IMR-90 (cell line): ENCODE results near the gene ATG2A. TPM values are rescaled to one million over a fixed set of nuclear protein-coding genes. Genes with fewer than 3 reads are reported as not detected.

Source experiments
- ATAC-seq: fragments of 200-7000 bp; cut with Tn5 transposase; 2 replicates; pipeline ENCODE4 v1.9.1; 2020; ENCODE audit warnings: low read depth, mild to moderate bottlenecking, moderate library complexity
- BruUV-seq: library from RNA; stranded (reverse); fragments of 400-500 nt; replicated peaks from 2 replicates; lab custom pipeline; 2021; lab: Mats Ljungman, UMichigan
- CTCF ChIA-PET: fragments of 300-600 bp; formaldehyde crosslinking; extraction: SDS; loops from one replicate; lab custom pipeline; 2021; ENCODE audit warnings: antibody characterized with exemption; lab: Yijun Ruan, JAX
- POLR2A ChIA-PET: fragments of 300-600 bp; sonication (Branson Sonifier 250); formaldehyde crosslinking; loops from one replicate; lab custom pipeline; 2022; ENCODE audit warnings: antibody characterized with exemption; ENCODE audit not compliant: unreplicated experiment; lab: Charles Lee
- DNase-seq: peaks from one replicate; pipeline ENCODE4 v3.0.0; 2013
- H2AFZ ChIP-seq: replicated peaks from 2 replicates; pipeline ENCODE3; 2013; ENCODE audit warnings: low read length, mild to moderate bottlenecking; ENCODE audit not compliant: poor library complexity
- H2AK5ac ChIP-seq: 2 replicates; pipeline ENCODE4 v1.6.1; 2013; ENCODE audit warnings: low read depth, low read length, inconsistent platforms
- H2AK9ac ChIP-seq: replicated peaks from 2 replicates; pipeline ENCODE3; 2013; ENCODE audit warnings: mild to moderate bottlenecking, low read depth, low read length, moderate library complexity; ENCODE audit not compliant: poor library complexity
- H2BK120ac ChIP-seq: 2 replicates; pipeline ENCODE4 v1.6.1; 2013; ENCODE audit warnings: low read depth, low read length, inconsistent platforms
- H2BK15ac ChIP-seq: 3 replicates; pipeline ENCODE4 v1.6.1; 2013; ENCODE audit warnings: low read depth, low read length, inconsistent platforms
- H2BK20ac ChIP-seq: 2 replicates; pipeline ENCODE4 v1.6.1; 2013; ENCODE audit warnings: low read depth, mild to moderate bottlenecking, inconsistent platforms, low read length, moderate library complexity
- H2BK5ac ChIP-seq: 2 replicates; pipeline ENCODE4 v1.6.1; 2013; ENCODE audit warnings: mild to moderate bottlenecking, low read depth, low read length, inconsistent platforms; ENCODE audit not compliant: poor library complexity, severe bottlenecking
- H3K14ac ChIP-seq: replicated peaks from 2 replicates; pipeline ENCODE4 v1.6.1; 2013; ENCODE audit warnings: low read depth, low read length, inconsistent platforms
- H3K18ac ChIP-seq: 2 replicates; pipeline ENCODE4 v1.6.1; 2013; ENCODE audit warnings: low read depth, low read length, control low read depth
- H3K23ac ChIP-seq: 2 replicates; pipeline ENCODE4 v1.6.1; 2013; ENCODE audit warnings: low read depth, low read length, inconsistent platforms
- H3K27ac ChIP-seq: 2 replicates; pipeline ENCODE4 v1.5.1; 2013; ENCODE audit warnings: mild to moderate bottlenecking, control low read depth, low read length; ENCODE audit not compliant: insufficient read depth
- H3K27me3 ChIP-seq: 2 replicates; pipeline ENCODE4 v1.6.1; 2013; ENCODE audit warnings: low read length; ENCODE audit not compliant: control insufficient read depth, insufficient read depth
- H3K36me3 ChIP-seq: 2 replicates; pipeline ENCODE4 v1.6.1; 2013; ENCODE audit warnings: low read length, mixed read lengths; ENCODE audit not compliant: control insufficient read depth, insufficient read depth
- H3K4ac ChIP-seq: 2 replicates; pipeline ENCODE4 v1.6.1; 2013; ENCODE audit warnings: low read depth, low read length, inconsistent platforms
- H3K4me1 ChIP-seq: 2 replicates; pipeline ENCODE4 v1.6.1; 2013; ENCODE audit warnings: low read length, mixed read lengths; ENCODE audit not compliant: control insufficient read depth, insufficient read depth
- H3K4me2 ChIP-seq: 2 replicates; pipeline ENCODE4 v1.6.1; 2013; ENCODE audit warnings: low read depth, mild to moderate bottlenecking, control low read depth, low read length, moderate library complexity
- H3K4me3 ChIP-seq: 2 replicates; pipeline ENCODE4 v1.5.1; 2013; ENCODE audit warnings: low read depth, mild to moderate bottlenecking, control low read depth, low read length, moderate library complexity; ENCODE audit not compliant: insufficient read depth
- H3K56ac ChIP-seq: 2 replicates; pipeline ENCODE4 v1.6.1; 2013; ENCODE audit warnings: low read length, inconsistent platforms; ENCODE audit not compliant: insufficient read depth; ENCODE audit errors: extremely low read depth
- H3K79me1 ChIP-seq, 2 experiments: 2 replicates each; pipeline ENCODE4 v1.6.1; 2013; ENCODE audit warnings: low read length in 2 of 2, inconsistent platforms in 1 of 2, low read depth in 1 of 2
- H3K9ac ChIP-seq: 2 replicates; pipeline ENCODE4 v1.6.1; 2013; ENCODE audit warnings: low read depth, low read length, control low read depth
- H3K9me1 ChIP-seq: 2 replicates; pipeline ENCODE4 v1.6.1; 2013; ENCODE audit warnings: low read length, inconsistent platforms; ENCODE audit not compliant: insufficient read depth
- H3K9me3 ChIP-seq: 2 replicates; pipeline ENCODE4 v1.6.1; 2013; ENCODE audit warnings: low read length; ENCODE audit not compliant: control insufficient read depth, insufficient read depth
- H4K20me1 ChIP-seq: 2 replicates; pipeline ENCODE4 v1.6.1; 2013; ENCODE audit warnings: low read length, inconsistent platforms; ENCODE audit not compliant: insufficient read depth
- H4K5ac ChIP-seq: 2 replicates; pipeline ENCODE4 v1.6.1; 2013; ENCODE audit warnings: mild to moderate bottlenecking, low read depth, low read length, control low read depth
- H4K8ac ChIP-seq, 2 experiments: 2 replicates each; pipeline ENCODE4 v1.6.1; 2013; ENCODE audit warnings: low read depth in 2 of 2, low read length in 2 of 2, control low read depth in 1 of 2, inconsistent platforms in 1 of 2
- H4K91ac ChIP-seq: 2 replicates; pipeline ENCODE4 v1.6.1; 2013; ENCODE audit warnings: low read depth, low read length, inconsistent platforms; ENCODE audit not compliant: insufficient read depth
- CEBPB ChIP-seq: IDR thresholded peaks from 2 replicates; pipeline ENCODE4 v1.6.1; 2012; ENCODE audit warnings: low read depth, low read length, improper control_type of control experiment
- CHD1 ChIP-seq: IDR thresholded peaks from 2 replicates; pipeline ENCODE4 v1.6.1; 2012; ENCODE audit warnings: low read depth, low read length, improper control_type of control experiment
- FOS ChIP-seq: fragments of 150-350 bp; IDR thresholded peaks from 2 replicates; pipeline ENCODE4 v1.6.1; 2016; ENCODE audit warnings: low read depth, low read length
- MAZ ChIP-seq: IDR thresholded peaks from 2 replicates; pipeline ENCODE4 v1.6.1; 2012; ENCODE audit warnings: low read depth, mild to moderate bottlenecking, low read length, improper control_type of control experiment, moderate library complexity, borderline replicate concordance
- RAD21 ChIP-seq: IDR thresholded peaks from 2 replicates; pipeline ENCODE4 v1.6.1; 2012; ENCODE audit warnings: low read length, improper control_type of control experiment
- RCOR1 ChIP-seq: IDR thresholded peaks from 2 replicates; pipeline ENCODE4 v1.6.1; 2012; ENCODE audit warnings: mild to moderate bottlenecking, low read length, improper control_type of control experiment; ENCODE audit not compliant: insufficient replicate concordance
- RFX5 ChIP-seq: IDR thresholded peaks from 2 replicates; pipeline ENCODE4 v1.8.0; 2012; ENCODE audit warnings: low read depth, mild to moderate bottlenecking, low read length, moderate library complexity
- SMC3 ChIP-seq: fragments of 150-350 bp; IDR thresholded peaks from 2 replicates; pipeline ENCODE4 v1.6.1; 2016; ENCODE audit warnings: low read depth, mild to moderate bottlenecking, antibody characterized with exemption, low read length, moderate library complexity
- WGBS, 2 experiments: methylation state at CpG; one replicate each; pipeline versions ENCODE4 v1.1.5 to v1.1.7; 2013; ENCODE audit warnings: missing lambda C conversion rate in 2 of 2; ENCODE audit not compliant: insufficient read length in 1 of 2; ENCODE audit errors: extremely low coverage in 2 of 2; 5-methylcytosine and 5-hydroxymethylcytosine counted together
- dilution Hi-C: fragments of 300-500 bp; cut with HindIII; formaldehyde crosslinking; loops from one replicate; pipeline ENCODE4 v1.14.3; 2018; ENCODE audit warnings: low sequenced_read_pairs; ENCODE audit not compliant: unreplicated experiment
- in situ Hi-C: fragments of 300-500 bp; cut with MboI; formaldehyde crosslinking; loops from 3 replicates; pipeline ENCODE4 v1.14.3; 2019; ENCODE audit warnings: low sequenced_read_pairs, inconsistent platforms, mixed read lengths
- intact Hi-C: fragments of 100-400 bp; cut with micrococcal nuclease; formaldehyde crosslinking; loops from 2 replicates; pipeline ENCODE4 v1.10.0; 2022
- polyA plus RNA-seq, 3 experiments: library from polyadenylated mRNA; depleted of rRNA; stranded (reverse); fragments of >200 nt; gene quantifications; 2 replicates each; pipeline ENCODE4 v1.2.3, GENCODE V29; 2012; ENCODE audit warnings: low replicate concordance in 1 of 3
- total RNA-seq: library from RNA; depleted of rRNA; stranded (reverse); fragments of >200 nt; gene quantifications from 2 replicates; pipeline ENCODE4 v1.2.3, GENCODE V29; 2012
- TF ChIP-seq, protein P1 (sequence below): fragments of 150-350 bp; IDR thresholded peaks from 2 replicates; pipeline ENCODE4 v1.6.1; 2016; ENCODE audit warnings: low read depth, mild to moderate bottlenecking, low read length, moderate library complexity, borderline replicate concordance
- TF ChIP-seq, protein P2 (sequence below): conservative IDR thresholded peaks from 2 replicates; pipeline ENCODE4 v1.5.1; 2012; ENCODE audit warnings: mild to moderate bottlenecking, low read depth, low read length, improper control_type of control experiment

Gene ATG2A
- total and polyA plus RNA-seq, 2 of the 4 experiments (the other 2 are of a cell fraction): 3.2 to 10.5 TPM

DNA sequence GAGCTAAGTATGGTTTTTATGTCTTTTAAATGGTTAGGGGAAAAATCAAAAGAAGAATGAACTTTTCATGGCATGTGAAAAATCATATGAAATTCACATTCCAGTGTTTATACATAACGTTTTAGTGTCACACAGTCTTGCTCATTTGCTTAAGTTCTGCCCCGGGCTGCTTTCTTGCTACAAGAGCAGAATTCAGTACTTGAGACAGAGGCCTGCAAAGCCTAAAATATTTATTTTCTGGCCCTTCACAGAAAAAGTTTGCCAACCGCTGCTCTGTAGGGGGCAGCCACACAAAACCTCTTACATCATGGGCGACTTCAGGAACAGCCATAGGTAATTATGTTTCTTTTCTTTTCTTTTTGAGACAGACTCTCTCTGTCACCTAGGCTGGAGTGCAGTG lies 1.0 kb upstream of the ATG2A start:
- H2AFZ ChIP-seq: peak overlapping the region; percentile 54
- CTCF ChIA-PET: no interaction called here

More for the DNA sequence above, 1.0 kb upstream of the ATG2A start:
- H3K23ac ChIP-seq: peak overlapping the region; percentile 20; the same call in 1 of the 2 replicates
- peak; percentile 70 for DNase-seq
- TF ChIP-seq RFX5 (no peak), MAZ (no peak), SMC3 (no peak), CHD1 (no peak), CEBPB (peak; percentile 8; the same call in 1 of the 2 replicates), FOS (no peak), RCOR1 (no peak), RAD21 (0 out of 2 replicates have a peak, but pooled peaks have one; percentile 10)
- TF ChIP-seq, protein P1, sequence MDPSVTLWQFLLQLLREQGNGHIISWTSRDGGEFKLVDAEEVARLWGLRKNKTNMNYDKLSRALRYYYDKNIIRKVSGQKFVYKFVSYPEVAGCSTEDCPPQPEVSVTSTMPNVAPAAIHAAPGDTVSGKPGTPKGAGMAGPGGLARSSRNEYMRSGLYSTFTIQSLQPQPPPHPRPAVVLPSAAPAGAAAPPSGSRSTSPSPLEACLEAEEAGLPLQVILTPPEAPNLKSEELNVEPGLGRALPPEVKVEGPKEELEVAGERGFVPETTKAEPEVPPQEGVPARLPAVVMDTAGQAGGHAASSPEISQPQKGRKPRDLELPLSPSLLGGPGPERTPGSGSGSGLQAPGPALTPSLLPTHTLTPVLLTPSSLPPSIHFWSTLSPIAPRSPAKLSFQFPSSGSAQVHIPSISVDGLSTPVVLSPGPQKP: no peak
- TF ChIP-seq, protein P2, sequence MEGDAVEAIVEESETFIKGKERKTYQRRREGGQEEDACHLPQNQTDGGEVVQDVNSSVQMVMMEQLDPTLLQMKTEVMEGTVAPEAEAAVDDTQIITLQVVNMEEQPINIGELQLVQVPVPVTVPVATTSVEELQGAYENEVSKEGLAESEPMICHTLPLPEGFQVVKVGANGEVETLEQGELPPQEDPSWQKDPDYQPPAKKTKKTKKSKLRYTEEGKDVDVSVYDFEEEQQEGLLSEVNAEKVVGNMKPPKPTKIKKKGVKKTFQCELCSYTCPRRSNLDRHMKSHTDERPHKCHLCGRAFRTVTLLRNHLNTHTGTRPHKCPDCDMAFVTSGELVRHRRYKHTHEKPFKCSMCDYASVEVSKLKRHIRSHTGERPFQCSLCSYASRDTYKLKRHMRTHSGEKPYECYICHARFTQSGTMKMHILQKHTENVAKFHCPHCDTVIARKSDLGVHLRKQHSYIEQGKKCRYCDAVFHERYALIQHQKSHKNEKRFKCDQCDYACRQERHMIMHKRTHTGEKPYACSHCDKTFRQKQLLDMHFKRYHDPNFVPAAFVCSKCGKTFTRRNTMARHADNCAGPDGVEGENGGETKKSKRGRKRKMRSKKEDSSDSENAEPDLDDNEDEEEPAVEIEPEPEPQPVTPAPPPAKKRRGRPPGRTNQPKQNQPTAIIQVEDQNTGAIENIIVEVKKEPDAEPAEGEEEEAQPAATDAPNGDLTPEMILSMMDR: peak; percentile 42
- peak overlapping the region; percentile 41 for H3K4me3 ChIP-seq
- intact Hi-C loops: loop anchor here (5.0 kb wide), 1 partner anchor 179 kb away; the partner anchor contains the start of gene VPS51
- H3K9me3 ChIP-seq: no peaks in the 10 kb centered on the region
- no TSS peak for BruUV-seq
- H3K9ac ChIP-seq: peak overlapping the region; percentile 80
- no peak overlapping the region for H4K91ac ChIP-seq
- H2AK5ac ChIP-seq: no peak overlapping the region; the same call in 1 of the 2 replicates
- no peak overlapping the region for H2BK20ac ChIP-seq
- H3K79me1 ChIP-seq: peaks cover 7 to 26% of the 10 kb centered on the region in 2 experiments
- no peaks in the 10 kb centered on the region for H3K9me1 ChIP-seq
- dilution Hi-C loops: no loop called here
- H3K18ac ChIP-seq: no peak overlapping the region
- ATAC-seq: 0 out of 2 replicates have a peak, but pooled peaks have one; percentile 1
- in situ Hi-C loops: no loop called here
- H2AK9ac ChIP-seq: no peak overlapping the region
- H3K36me3 ChIP-seq: peaks cover 8% of the 10 kb centered on the region
- peak overlapping the region; percentile 61; the same call in 1 of the 2 replicates for H4K5ac ChIP-seq
- H3K27ac ChIP-seq: peak overlapping the region; percentile 50; the same call in 1 of the 2 replicates
- H4K8ac ChIP-seq: peak overlapping the region; percentile 13 to 90; a peak in 3 of 4 replicates
- H3K27me3 ChIP-seq: no peaks in the 10 kb centered on the region
- H3K4ac ChIP-seq: peak overlapping the region; percentile 66
- H3K4me2 ChIP-seq: peak overlapping the region; percentile 80
- peak overlapping the region; percentile 74; the same call in 1 of the 2 replicates for H3K56ac ChIP-seq
- no peaks in the 10 kb centered on the region; the same call in 1 of the 2 replicates for H4K20me1 ChIP-seq
- peak overlapping the region; percentile 49 for H3K14ac ChIP-seq
- POLR2A ChIA-PET: no interaction called here
- 0% methylated on average over 2 of the region's 4 CpGs; no CpG with 5 or more reads in 1 of the 2 experiments for WGBS, 2 experiments
- H2BK15ac ChIP-seq: no peak overlapping the region
- H3K4me1 ChIP-seq: peaks cover 7% of the 10 kb centered on the region
- H2BK5ac ChIP-seq: peak overlapping the region; percentile 71
- H2BK120ac ChIP-seq: peak overlapping the region; percentile 22; the same call in 1 of the 2 replicates
